DND-41 (cell line): ENCODE measurements around the gene CALML3.

Experiments
- ATAC-seq: fragments of 200-7000 bp; cut with Tn5 transposase; 3 replicates; pipeline ENCODE4 v1.9.1; 2021; ENCODE audit warnings: low read depth; ENCODE audit not compliant: insufficient read depth
- DNase-seq: peaks from one replicate; pipeline ENCODE4 v3.0.0-alpha.2; 2020
- H2AFZ ChIP-seq: 2 replicates; pipeline ENCODE4 v1.6.0; 2012; ENCODE audit warnings: low read depth, low read length
- H3K27ac ChIP-seq: 2 replicates; pipeline ENCODE4 v1.5.1; 2012; ENCODE audit warnings: low read length, inconsistent platforms
- H3K27me3 ChIP-seq: fragments of 200-600 bp; sonication (generic); 2 replicates; pipeline ENCODE4 v1.6.0; 2012; ENCODE audit warnings: low read length, mild to moderate bottlenecking, inconsistent platforms; ENCODE audit not compliant: insufficient read depth, poor library complexity
- H3K36me3 ChIP-seq: 2 replicates; pipeline ENCODE4 v1.5.1; 2012; ENCODE audit warnings: low read length, inconsistent platforms; ENCODE audit not compliant: insufficient read depth
- H3K4me1 ChIP-seq: 2 replicates; pipeline ENCODE4 v1.5.1; 2012; ENCODE audit warnings: mild to moderate bottlenecking, low read length; ENCODE audit not compliant: insufficient read depth
- H3K4me2 ChIP-seq: 2 replicates; pipeline ENCODE4 v1.6.0; 2012; ENCODE audit warnings: mild to moderate bottlenecking, moderate library complexity, low read length, inconsistent platforms; ENCODE audit not compliant: insufficient read depth
- H3K4me3 ChIP-seq, 2 experiments: fragments of 200-600 bp in 1 of 2; shearing (Covaris generic) in 1 of 2; 2 replicates each; pipeline ENCODE4 v1.5.1; 2012 to 2016; ENCODE audit warnings: inconsistent platforms in 2 of 2, low read length in 2 of 2, mild to moderate bottlenecking in 2 of 2, low read depth in 1 of 2, moderate library complexity in 1 of 2
- H3K79me2 ChIP-seq: 2 replicates; pipeline ENCODE4 v1.6.0; 2012; ENCODE audit warnings: low read length, inconsistent platforms; ENCODE audit not compliant: insufficient read depth
- H3K9ac ChIP-seq: 2 replicates; pipeline ENCODE4 v1.6.0; 2012; ENCODE audit warnings: low read depth, mild to moderate bottlenecking, inconsistent platforms, low read length, moderate library complexity
- H3K9me3 ChIP-seq: 2 replicates; pipeline ENCODE4 v1.5.1; 2012; ENCODE audit warnings: low read length, moderate library complexity, mild to moderate bottlenecking, inconsistent platforms; ENCODE audit not compliant: insufficient read depth, severe bottlenecking
- H4K20me1 ChIP-seq: 2 replicates; pipeline ENCODE4 v1.6.0; 2012; ENCODE audit warnings: low read length; ENCODE audit not compliant: insufficient read depth
- EZH2 ChIP-seq: IDR thresholded peaks from 3 replicates; pipeline ENCODE4 v1.6.1; 2012; ENCODE audit warnings: borderline replicate concordance, low read depth, mild to moderate bottlenecking, moderate library complexity, low read length, inconsistent platforms; ENCODE audit not compliant: severe bottlenecking
- TF ChIP-seq, protein P1 (sequence below): IDR thresholded peaks from 2 replicates; pipeline ENCODE4 v1.5.1; 2012; ENCODE audit warnings: borderline replicate concordance, low read length, moderate library complexity, mild to moderate bottlenecking; ENCODE audit not compliant: poor library complexity, severe bottlenecking; ENCODE audit errors: extremely low read depth

The CALML3 gene

GRCh38 chr10:5526691-5527331 is 2.0 kb downstream of the CALML3 start:
- H3K4me2 ChIP-seq = no peak overlapping the region
- no peak for DNase-seq
- no peak for ATAC-seq
- no peaks in the 10 kb centered on the region for H4K20me1 ChIP-seq
- H3K27ac ChIP-seq = no peak overlapping the region
- H3K27me3 ChIP-seq = peaks cover 8% of the 10 kb centered on the region
- no peak overlapping the region for H2AFZ ChIP-seq
- no peaks in the 10 kb centered on the region for H3K4me1 ChIP-seq
- no peaks in the 10 kb centered on the region for H3K36me3 ChIP-seq
- H3K79me2 ChIP-seq = no peaks in the 10 kb centered on the region
- TF ChIP-seq, protein P1, sequence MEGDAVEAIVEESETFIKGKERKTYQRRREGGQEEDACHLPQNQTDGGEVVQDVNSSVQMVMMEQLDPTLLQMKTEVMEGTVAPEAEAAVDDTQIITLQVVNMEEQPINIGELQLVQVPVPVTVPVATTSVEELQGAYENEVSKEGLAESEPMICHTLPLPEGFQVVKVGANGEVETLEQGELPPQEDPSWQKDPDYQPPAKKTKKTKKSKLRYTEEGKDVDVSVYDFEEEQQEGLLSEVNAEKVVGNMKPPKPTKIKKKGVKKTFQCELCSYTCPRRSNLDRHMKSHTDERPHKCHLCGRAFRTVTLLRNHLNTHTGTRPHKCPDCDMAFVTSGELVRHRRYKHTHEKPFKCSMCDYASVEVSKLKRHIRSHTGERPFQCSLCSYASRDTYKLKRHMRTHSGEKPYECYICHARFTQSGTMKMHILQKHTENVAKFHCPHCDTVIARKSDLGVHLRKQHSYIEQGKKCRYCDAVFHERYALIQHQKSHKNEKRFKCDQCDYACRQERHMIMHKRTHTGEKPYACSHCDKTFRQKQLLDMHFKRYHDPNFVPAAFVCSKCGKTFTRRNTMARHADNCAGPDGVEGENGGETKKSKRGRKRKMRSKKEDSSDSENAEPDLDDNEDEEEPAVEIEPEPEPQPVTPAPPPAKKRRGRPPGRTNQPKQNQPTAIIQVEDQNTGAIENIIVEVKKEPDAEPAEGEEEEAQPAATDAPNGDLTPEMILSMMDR = no peak
- TF ChIP-seq EZH2 = no peak
- H3K4me3 ChIP-seq = no peak overlapping the region
- no peak overlapping the region for H3K9ac ChIP-seq
- H3K9me3 ChIP-seq = no peaks in the 10 kb centered on the region

DNA sequence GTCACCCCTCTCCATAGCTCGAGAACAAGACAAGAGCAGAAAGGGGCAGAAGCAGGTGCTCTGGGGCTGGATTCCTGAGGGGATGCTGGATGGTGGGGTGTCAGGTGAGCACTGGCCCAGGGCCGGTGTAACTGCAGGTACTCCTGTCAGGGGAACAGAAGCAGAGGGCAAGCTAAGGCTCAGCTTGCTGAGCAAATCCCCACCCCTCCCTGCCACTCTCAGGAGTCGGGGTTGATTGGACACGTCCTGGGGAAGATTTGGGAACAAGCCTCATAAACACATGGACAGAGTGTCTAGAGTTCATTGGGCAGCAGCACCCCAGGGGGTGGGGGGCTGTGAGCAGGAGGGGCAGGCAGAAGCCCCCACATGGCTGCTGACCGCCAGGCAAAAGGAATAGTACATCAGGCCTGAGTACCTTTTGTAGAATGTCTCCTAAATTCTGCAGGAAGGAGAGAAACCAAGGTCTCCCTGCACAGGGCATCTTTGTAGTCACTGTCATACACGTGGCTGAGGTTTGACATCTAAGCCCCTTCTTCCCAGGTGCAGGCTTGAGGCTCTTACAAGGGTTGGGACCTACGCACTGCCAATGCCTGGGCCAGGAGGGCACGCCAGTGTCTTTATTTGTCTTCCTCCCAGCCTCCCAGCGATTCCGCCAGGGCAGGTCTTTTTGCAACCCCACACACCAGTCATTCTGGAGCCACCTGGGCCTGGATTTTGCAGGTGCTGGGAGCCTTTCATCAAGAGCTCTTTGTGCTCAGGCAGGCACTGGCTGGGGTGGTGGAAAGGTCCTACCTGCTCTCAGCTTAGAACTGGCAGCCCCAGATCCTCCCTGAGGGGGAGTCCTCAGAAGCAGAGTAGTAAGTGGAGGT is 2.8 kb downstream of the CALML3 start:
- Histone ChIP-seq H3K9ac (no peak overlapping the region), H3K79me2 (no peaks in the 10 kb centered on the region), H3K4me3 (no peak overlapping the region), H4K20me1 (no peaks in the 10 kb centered on the region), H3K27ac (no peak overlapping the region), H3K4me2 (no peak overlapping the region), H3K4me1 (no peaks in the 10 kb centered on the region), H3K36me3 (no peaks in the 10 kb centered on the region), H2AFZ (no peak overlapping the region), H3K27me3 (peaks cover 9% of the 10 kb centered on the region), H3K9me3 (no peaks in the 10 kb centered on the region)
- no peak for DNase-seq
- TF ChIP-seq, protein P1 = no peak
- TF ChIP-seq EZH2 = no peak
- ATAC-seq = no peak

GRCh38 chr10:5528989-5529701 is 4.4 kb downstream of the CALML3 start:
- Histone ChIP-seq H3K4me2 (no peak overlapping the region), H2AFZ (no peak overlapping the region), H3K27me3 (peaks cover 9% of the 10 kb centered on the region), H4K20me1 (0 out of 2 replicates have a peak, but pooled peaks cover 2% of the 10 kb centered on the region), H3K9me3 (no peaks in the 10 kb centered on the region), H3K4me3 (no peak overlapping the region), H3K27ac (no peak overlapping the region), H3K9ac (no peak overlapping the region), H3K79me2 (no peaks in the 10 kb centered on the region), H3K36me3 (no peaks in the 10 kb centered on the region), H3K4me1 (no peaks in the 10 kb centered on the region)
- TF ChIP-seq, protein P1 = no peak
- no peak for TF ChIP-seq EZH2
- no peak for DNase-seq
- ATAC-seq = no peak
